ENCODE results near the gene KRTAP4-3. TPM values are rescaled to one million over a fixed set of nuclear protein-coding genes. Genes with fewer than 3 reads are reported as not detected.
"Not testable (repeated sequence)": the region's sequence is repeated elsewhere in the genome, so short reads cannot be mapped to it uniquely, and the experiment has no call there.

Gene KRTAP4-3
- total RNA-seq, 1 experiment from 2014 or later, result not detected

DNA sequence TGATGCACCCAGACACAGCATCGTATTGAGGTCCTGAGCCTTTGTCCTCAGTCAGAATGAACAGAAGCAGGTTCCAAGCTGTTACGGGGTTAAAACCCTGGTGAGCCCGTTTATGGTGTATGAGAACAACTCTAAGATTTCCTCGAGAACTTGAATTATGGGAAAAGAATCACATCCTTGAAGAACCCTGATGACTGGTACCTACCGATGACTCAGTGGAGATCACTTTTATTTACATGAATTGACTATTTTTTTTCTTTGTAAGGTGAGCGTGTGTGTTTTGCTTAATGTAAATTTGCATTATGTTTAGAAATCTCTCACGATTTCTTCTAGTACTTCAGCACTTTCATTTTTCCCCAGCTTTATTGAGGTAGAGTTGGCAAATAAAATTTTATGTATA, 4.2 kb downstream of the KRTAP4-3 start:
- H3K27me3 Mint-ChIP-seq (ENCODE audit: unreplicated experiment), result no peaks in the 10 kb centered on the region
- H3K36me3 Mint-ChIP-seq (ENCODE audit: insufficient read depth, unreplicated experiment), result no peaks in the 10 kb centered on the region
- no peak overlapping the region for H3K4me3 Mint-ChIP-seq (ENCODE audit: low read depth, unreplicated experiment)
- no peak for DNase-seq
- no peaks in the 10 kb centered on the region for H3K4me1 Mint-ChIP-seq (ENCODE audit: low read depth, unreplicated experiment)
- no peak overlapping the region for H3K27ac Mint-ChIP-seq (ENCODE audit: unreplicated experiment)
- CTCF ChIA-PET, result no interaction called here
- intact Hi-C loops (cut with micrococcal nuclease; ENCODE audit: unreplicated experiment), result no loop called here
- BruUV-seq (replicated peaks), result no TSS peak
- no peaks in the 10 kb centered on the region for H3K9me3 Mint-ChIP-seq (ENCODE audit: low read depth, unreplicated experiment)
- TF ChIP-seq CTCF (IDR thresholded peaks at IDR 0.05; ENCODE audit: unreplicated experiment), result no peak

DNA sequence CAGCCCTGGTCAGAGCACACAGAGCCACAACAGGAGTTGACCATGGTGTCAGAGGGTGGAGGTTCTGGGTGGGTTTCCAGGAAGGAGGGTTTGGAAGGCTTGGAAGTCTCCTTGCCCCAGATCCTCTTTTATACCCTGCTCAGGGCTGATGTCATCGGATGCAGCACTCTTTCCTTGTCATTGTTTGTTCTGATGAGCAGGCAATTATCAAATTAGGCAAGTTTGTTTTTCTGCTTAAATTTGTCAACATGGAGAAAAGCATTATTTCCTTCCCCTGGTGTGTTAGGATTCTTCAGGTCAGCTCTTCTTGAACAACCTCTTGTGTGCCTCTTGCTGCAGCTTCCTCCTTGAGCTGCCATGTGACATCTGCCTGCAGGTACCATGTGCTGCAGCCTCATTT, 7.4 kb downstream of the KRTAP4-3 start, which contains the start of gene KRTAP4-4:
KRTAP4-4 (minus strand) TSS at position 101 of the 400 bp plus-strand sequence; CDS start at position 44, 57 bp downstream.
- Mint-ChIP-seq H3K27me3 (ENCODE audit: unreplicated experiment) (no peaks in the 10 kb centered on the region), H3K9me3 (ENCODE audit: low read depth, unreplicated experiment) (no peaks in the 10 kb centered on the region), H3K4me3 (ENCODE audit: low read depth, unreplicated experiment) (no peak within 1 kb of the TSS), H3K4me1 (ENCODE audit: low read depth, unreplicated experiment) (no peaks in the 10 kb centered on the region), H3K36me3 (ENCODE audit: insufficient read depth, unreplicated experiment) (no peaks in the 10 kb centered on the region), H3K27ac (ENCODE audit: unreplicated experiment) (no peak within 1 kb of the TSS)
- DNase-seq, result no peak
- TF ChIP-seq CTCF (IDR thresholded peaks at IDR 0.05; ENCODE audit: unreplicated experiment), result no peak
- intact Hi-C loops (cut with micrococcal nuclease; ENCODE audit: unreplicated experiment), result no loop called here
- CTCF ChIA-PET, result interaction anchor here (0.5 to 0.7 kb wide), 2 partner anchors 12 to 359 kb away, joined by 3 read pairs; no protein-coding TSS in a partner anchor
- BruUV-seq (replicated peaks), result no TSS peak

DNA sequence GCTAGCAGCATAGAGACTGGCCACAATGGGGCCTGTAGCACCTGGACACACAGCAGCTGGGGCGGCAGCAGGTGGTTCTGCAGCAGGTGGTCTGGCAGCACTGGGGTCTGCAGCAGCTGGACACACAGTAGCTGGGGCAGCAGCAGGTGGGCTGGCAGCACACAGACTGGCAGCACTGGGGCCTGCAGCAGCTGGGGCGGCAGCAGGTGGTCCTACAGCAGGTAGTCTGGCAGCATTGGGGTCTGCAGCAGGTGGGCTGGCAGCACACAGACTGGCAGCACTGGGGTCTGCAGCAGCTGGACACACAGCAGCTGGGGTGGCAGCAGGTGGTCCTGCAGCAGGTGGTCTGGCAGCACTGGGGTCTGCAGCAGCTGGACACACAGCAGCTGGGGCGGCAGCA, 7.8 kb downstream of the KRTAP4-3 start:
- BruUV-seq (replicated peaks); DNase-seq; H3K27ac Mint-ChIP-seq (ENCODE audit: unreplicated experiment); intact Hi-C loops (cut with micrococcal nuclease; ENCODE audit: unreplicated experiment); H3K4me3 Mint-ChIP-seq (ENCODE audit: low read depth, unreplicated experiment); H3K27me3 Mint-ChIP-seq (ENCODE audit: unreplicated experiment); H3K36me3 Mint-ChIP-seq (ENCODE audit: insufficient read depth, unreplicated experiment); H3K4me1 Mint-ChIP-seq (ENCODE audit: low read depth, unreplicated experiment); H3K9me3 Mint-ChIP-seq (ENCODE audit: low read depth, unreplicated experiment): not testable (repeated sequence)
- CTCF ChIA-PET, result interaction anchor here (0.5 kb wide), 1 partner anchor 13 kb away, joined by 3 read pairs; no protein-coding TSS in a partner anchor

DNA sequence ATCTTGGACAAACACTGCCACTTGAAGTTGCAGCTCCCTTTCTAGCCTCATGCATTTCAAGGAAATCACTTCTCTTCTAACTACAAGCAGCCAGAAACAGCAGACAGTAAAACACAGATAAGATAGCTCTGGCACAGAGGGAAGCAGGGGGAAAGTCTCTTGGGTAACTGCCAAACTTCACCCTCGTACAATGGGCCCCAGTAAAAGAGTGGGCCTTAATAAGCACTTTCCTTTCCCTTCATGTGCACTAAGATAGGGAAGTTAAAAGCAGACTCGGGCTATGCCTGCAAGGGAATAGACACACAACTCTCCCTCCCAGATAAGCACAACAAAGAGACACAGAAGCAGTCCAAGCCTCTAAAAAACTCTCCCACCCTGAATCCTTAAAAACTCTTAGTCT, 14.2 kb downstream of the KRTAP4-3 start:
- BruUV-seq (replicated peaks), result no TSS peak
- Mint-ChIP-seq H3K9me3 (ENCODE audit: low read depth, unreplicated experiment) (no peaks in the 10 kb centered on the region), H3K27ac (ENCODE audit: unreplicated experiment) (no peak overlapping the region), H3K4me1 (ENCODE audit: low read depth, unreplicated experiment) (peaks cover 3% of the 10 kb centered on the region), H3K36me3 (ENCODE audit: insufficient read depth, unreplicated experiment) (no peaks in the 10 kb centered on the region), H3K4me3 (ENCODE audit: low read depth, unreplicated experiment) (no peak overlapping the region), H3K27me3 (ENCODE audit: unreplicated experiment) (no peaks in the 10 kb centered on the region)
- no peak for DNase-seq
- intact Hi-C loops (cut with micrococcal nuclease; ENCODE audit: unreplicated experiment), result no loop called here
- TF ChIP-seq CTCF (IDR thresholded peaks at IDR 0.05; ENCODE audit: unreplicated experiment), result no peak
- CTCF ChIA-PET, result no interaction called here

DNA sequence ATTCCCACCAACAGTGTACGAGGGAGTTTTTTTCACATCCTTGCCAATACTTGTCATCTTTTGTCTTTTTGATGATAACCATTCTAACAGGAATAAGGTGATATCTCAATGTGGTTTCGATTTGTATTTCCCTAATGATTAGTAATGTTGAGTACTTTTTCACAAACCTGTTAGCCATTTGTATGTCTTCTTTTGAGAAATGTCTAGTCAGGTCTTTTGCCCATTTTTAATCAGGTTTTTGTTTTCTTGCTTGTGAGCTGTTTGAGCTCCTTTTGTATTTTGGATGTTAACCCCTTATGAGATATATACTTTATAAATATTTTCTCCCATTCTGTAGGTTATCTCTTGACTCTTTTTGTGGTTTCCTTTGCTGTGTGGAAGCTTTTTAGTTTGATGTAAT, 16.5 kb downstream of the KRTAP4-3 start:
- Mint-ChIP-seq H3K4me3 (ENCODE audit: low read depth, unreplicated experiment) (no peak overlapping the region), H3K36me3 (ENCODE audit: insufficient read depth, unreplicated experiment) (no peaks in the 10 kb centered on the region), H3K9me3 (ENCODE audit: low read depth, unreplicated experiment) (no peaks in the 10 kb centered on the region), H3K27me3 (ENCODE audit: unreplicated experiment) (no peaks in the 10 kb centered on the region), H3K27ac (ENCODE audit: unreplicated experiment) (no peak overlapping the region), H3K4me1 (ENCODE audit: low read depth, unreplicated experiment) (peaks cover 6% of the 10 kb centered on the region)
- no peak for DNase-seq
- CTCF ChIA-PET, result no interaction called here
- no peak for TF ChIP-seq CTCF (IDR thresholded peaks at IDR 0.05; ENCODE audit: unreplicated experiment)
- BruUV-seq (replicated peaks), result no TSS peak
- intact Hi-C loops (cut with micrococcal nuclease; ENCODE audit: unreplicated experiment), result no loop called here
